Measurements from ENCODE around the gene TRAF2. TPM values are rescaled to one million over a fixed set of nuclear protein-coding genes. Genes with fewer than 3 reads are reported as not detected.

The TRAF2 gene
- total RNA-seq, 6 experiments from 2014 or later = 11.1 to 15.9 (median 13.6) TPM

- peaks cover 17% of the 10 kb centered on the region for H3K4me1 Mint-ChIP-seq (ENCODE audit: low read depth)
- no peak for DNase-seq
- TF ChIP-seq CTCF (IDR thresholded peaks at IDR 0.05) = no peak
- no peak overlapping the region for H3K4me3 Mint-ChIP-seq
- peaks cover 19% of the 10 kb centered on the region for H3K36me3 Mint-ChIP-seq (ENCODE audit: low read depth)
- no peaks in the 10 kb centered on the region for H3K9me3 Mint-ChIP-seq
- H3K27ac Mint-ChIP-seq = no peak overlapping the region
- H3K27me3 Mint-ChIP-seq (ENCODE audit: insufficient read depth) = no peaks in the 10 kb centered on the region
Observed at GRCh38 chr9:136898483-136899100, 12.3 kb downstream of the TRAF2 start.

DNA sequence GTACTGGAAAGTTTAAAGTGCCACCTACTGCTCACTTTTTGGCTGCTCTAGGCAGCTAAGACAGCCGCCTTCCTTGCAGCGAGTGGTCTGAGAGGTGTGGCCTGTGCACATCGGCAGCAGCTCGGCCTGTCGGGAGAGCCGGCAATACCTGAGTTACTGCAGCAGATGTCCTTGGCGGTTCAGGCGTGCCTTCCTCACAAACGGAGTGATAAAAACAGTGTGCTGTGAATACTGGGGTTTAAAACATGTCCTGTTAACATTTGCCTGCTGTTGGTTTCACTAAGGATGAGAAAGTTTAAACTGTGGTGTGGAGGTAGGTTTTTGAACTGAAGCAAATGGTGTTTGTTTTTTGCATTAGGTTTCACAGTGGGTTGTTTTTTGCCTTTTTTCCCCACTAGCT is 12.9 kb downstream of the TRAF2 start:
- H3K4me3 Mint-ChIP-seq = no peak overlapping the region
- no peaks in the 10 kb centered on the region for H3K9me3 Mint-ChIP-seq
- no peak for DNase-seq
- peaks cover 18% of the 10 kb centered on the region for H3K36me3 Mint-ChIP-seq (ENCODE audit: low read depth)
- no peak for TF ChIP-seq CTCF (IDR thresholded peaks at IDR 0.05)
- no peak overlapping the region for H3K27ac Mint-ChIP-seq
- no peaks in the 10 kb centered on the region for H3K27me3 Mint-ChIP-seq (ENCODE audit: insufficient read depth)
- H3K4me1 Mint-ChIP-seq (ENCODE audit: low read depth) = peaks cover 17% of the 10 kb centered on the region

GRCh38 chr9:136900556-136900955 is 14.2 kb downstream of the TRAF2 start:
- H3K4me1 Mint-ChIP-seq (ENCODE audit: low read depth) = peaks cover 17% of the 10 kb centered on the region
- no peak overlapping the region for H3K27ac Mint-ChIP-seq
- peaks cover 17% of the 10 kb centered on the region for H3K36me3 Mint-ChIP-seq (ENCODE audit: low read depth)

DNA sequence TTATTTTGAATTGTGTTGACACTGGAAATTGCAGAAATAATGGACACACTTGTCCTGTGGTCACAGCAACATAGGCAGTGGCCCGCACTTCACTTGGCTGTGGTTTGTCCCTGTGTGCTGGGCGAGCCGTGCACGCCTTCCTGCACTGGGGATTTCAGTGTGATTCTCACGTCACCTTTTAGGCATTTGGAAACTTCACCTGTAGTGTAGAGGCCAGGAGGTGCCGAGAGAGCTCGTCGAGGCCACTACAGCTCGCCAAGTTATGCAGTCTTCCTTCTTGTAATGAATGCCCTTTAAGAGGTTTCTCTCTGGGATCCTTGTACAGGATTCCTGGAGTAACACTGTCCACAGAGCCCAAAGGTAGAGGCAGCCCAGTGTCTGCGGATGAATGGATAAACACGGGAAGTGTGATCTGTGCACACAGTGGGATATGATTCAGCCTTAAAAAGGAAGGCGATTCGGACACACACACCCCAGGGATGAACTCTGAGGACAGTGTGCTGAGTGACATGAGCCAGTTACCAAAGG is 14.7 kb downstream of the TRAF2 start:
- Mint-ChIP-seq H3K27ac (peak overlapping the region; percentile 72), H3K4me1 (ENCODE audit: low read depth) (peaks cover 17% of the 10 kb centered on the region), H3K4me3 (no peak overlapping the region), H3K27me3 (ENCODE audit: insufficient read depth) (no peaks in the 10 kb centered on the region), H3K9me3 (no peaks in the 10 kb centered on the region), H3K36me3 (ENCODE audit: low read depth) (peaks cover 17% of the 10 kb centered on the region)
- no peak for TF ChIP-seq CTCF (IDR thresholded peaks at IDR 0.05)
- no peak for DNase-seq

More at GRCh38 chr9:136900556-136900955, 14.2 kb downstream of the TRAF2 start:
- TF ChIP-seq CTCF (IDR thresholded peaks at IDR 0.05) = no peak
- Mint-ChIP-seq H3K4me3 (no peak overlapping the region), H3K27me3 (ENCODE audit: insufficient read depth) (no peaks in the 10 kb centered on the region), H3K9me3 (no peaks in the 10 kb centered on the region)
- no peak for DNase-seq

DNA sequence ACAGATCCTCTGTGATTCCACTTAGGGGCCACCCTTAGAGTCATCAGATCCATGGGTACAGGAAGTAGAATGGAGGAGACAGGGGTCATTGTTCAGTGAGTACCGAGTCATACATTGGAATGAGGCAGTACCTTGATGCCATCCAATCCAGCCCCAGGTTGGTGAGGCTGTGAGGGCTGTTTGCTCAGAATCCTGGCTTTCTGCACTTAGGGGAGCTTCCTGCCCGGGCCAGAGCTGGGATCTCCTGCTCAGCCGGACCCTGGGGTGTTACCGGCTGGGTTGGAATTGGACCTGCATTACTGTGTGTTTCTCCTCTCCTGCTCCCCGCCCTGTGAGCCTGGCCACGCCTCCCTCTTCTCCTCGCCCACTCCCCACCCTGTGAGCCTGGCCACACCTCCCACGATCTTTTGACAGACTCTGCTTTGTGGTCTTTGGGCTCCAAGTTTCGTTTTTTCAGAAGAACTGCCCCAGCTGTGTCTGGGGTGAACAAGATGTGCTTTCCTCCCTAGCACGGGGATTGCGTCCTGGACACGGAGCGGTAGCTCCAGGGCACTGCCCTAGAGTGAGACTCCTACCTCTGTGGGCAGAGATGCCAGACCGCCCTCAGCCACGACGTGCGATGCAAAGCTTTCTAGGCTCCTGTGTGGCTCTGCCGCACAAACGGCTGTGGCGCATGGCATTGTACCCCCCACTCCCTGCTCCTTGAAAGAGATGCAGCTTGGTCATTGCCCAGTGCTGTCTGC is 15.4 kb downstream of the TRAF2 start:
- H3K27ac Mint-ChIP-seq = peak overlapping the region; percentile 72
- TF ChIP-seq CTCF (IDR thresholded peaks at IDR 0.05) = no peak
- no peak overlapping the region for H3K4me3 Mint-ChIP-seq
- H3K4me1 Mint-ChIP-seq (ENCODE audit: low read depth) = peaks cover 17% of the 10 kb centered on the region
- peak; percentile 8 for DNase-seq
- H3K27me3 Mint-ChIP-seq (ENCODE audit: insufficient read depth) = no peaks in the 10 kb centered on the region
- peaks cover 17% of the 10 kb centered on the region for H3K36me3 Mint-ChIP-seq (ENCODE audit: low read depth)
- no peaks in the 10 kb centered on the region for H3K9me3 Mint-ChIP-seq
